ENCODE results near the gene ADAM22. TPM values are rescaled to one million over a fixed set of nuclear protein-coding genes. Genes with fewer than 3 reads are reported as not detected.

ADAM22 gene
- total RNA-seq, 1 donor from 2014 or later = 1.4 TPM

DNA sequence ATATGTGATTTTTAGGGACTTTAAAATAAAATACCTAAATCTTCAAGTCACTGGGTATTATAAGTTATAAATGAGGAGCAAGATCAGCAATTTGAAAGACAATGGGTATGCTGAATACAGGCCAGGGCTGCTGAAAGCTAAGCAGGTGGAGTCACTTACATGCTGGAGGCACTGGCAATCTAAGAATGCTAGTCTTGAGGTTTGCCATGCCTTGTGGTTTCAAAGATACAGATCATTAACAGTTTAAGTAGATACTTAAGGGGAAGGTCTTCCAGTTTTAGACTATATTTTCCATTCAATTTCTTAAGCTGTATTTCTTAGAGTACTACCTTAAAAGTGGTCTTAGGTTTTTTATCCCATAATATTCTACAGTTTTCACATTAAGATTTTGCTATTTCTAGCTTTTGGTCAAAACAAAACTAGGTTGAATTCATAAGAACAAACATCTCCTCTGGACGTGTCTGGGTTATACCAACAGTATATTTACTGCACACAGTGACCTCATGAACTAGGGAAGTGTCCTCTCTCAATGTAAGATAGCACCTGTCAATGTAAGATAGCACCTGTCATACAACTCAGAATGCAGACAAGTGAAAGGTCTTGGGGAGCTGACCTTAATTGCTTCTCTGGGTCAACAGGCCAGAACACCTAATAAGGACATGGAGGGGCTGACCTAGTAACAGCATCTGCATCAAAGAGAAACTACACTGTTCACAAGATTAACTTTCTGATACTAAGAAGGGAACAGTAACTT is 283.8 kb downstream of the ADAM22 start:
- H3K4me3 ChIP-seq (ENCODE audit: low read depth, low read length) = peak overlapping the region; percentile 83

DNA sequence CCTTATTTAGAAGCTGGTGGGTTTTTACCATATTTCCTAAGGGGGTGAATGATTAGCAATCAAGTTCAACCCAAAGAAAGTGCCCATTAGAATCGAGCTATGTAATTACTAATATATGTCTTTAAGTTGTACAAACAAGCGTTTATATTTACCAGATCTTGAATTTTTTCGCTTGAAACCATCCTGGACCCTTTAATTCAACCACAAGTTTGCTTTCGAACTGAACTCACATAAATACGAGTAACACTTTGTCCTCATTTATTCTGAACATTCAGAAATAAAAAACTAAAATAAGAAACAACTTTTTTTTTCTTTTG is 284.3 kb downstream of the ADAM22 start:
- peak overlapping the region; percentile 83 for H3K4me3 ChIP-seq (ENCODE audit: low read depth, low read length)
- H3K36me3 ChIP-seq (ENCODE audit: control insufficient read depth, insufficient read depth, low read length) = peaks cover 1% of the 10 kb centered on the region
- no peak for DNase-seq (ENCODE audit: low read depth)
- no peaks in the 10 kb centered on the region for H3K27me3 ChIP-seq (ENCODE audit: control insufficient read depth, insufficient read depth, low read length)
- TF ChIP-seq, protein P1, sequence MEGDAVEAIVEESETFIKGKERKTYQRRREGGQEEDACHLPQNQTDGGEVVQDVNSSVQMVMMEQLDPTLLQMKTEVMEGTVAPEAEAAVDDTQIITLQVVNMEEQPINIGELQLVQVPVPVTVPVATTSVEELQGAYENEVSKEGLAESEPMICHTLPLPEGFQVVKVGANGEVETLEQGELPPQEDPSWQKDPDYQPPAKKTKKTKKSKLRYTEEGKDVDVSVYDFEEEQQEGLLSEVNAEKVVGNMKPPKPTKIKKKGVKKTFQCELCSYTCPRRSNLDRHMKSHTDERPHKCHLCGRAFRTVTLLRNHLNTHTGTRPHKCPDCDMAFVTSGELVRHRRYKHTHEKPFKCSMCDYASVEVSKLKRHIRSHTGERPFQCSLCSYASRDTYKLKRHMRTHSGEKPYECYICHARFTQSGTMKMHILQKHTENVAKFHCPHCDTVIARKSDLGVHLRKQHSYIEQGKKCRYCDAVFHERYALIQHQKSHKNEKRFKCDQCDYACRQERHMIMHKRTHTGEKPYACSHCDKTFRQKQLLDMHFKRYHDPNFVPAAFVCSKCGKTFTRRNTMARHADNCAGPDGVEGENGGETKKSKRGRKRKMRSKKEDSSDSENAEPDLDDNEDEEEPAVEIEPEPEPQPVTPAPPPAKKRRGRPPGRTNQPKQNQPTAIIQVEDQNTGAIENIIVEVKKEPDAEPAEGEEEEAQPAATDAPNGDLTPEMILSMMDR (IDR thresholded peaks at IDR 0.05; ENCODE audit: insufficient read depth, low read length, poor library complexity, severe bottlenecking) = no peak

More for the DNA sequence above, 283.8 kb downstream of the ADAM22 start:
- Histone ChIP-seq H3K36me3 (ENCODE audit: control insufficient read depth, insufficient read depth, low read length) (peaks cover 1% of the 10 kb centered on the region), H3K27me3 (ENCODE audit: control insufficient read depth, insufficient read depth, low read length) (no peaks in the 10 kb centered on the region)
- TF ChIP-seq, protein P1 (IDR thresholded peaks at IDR 0.05; ENCODE audit: insufficient read depth, low read length, poor library complexity, severe bottlenecking) = no peak
- DNase-seq (ENCODE audit: low read depth) = no peak

DNA sequence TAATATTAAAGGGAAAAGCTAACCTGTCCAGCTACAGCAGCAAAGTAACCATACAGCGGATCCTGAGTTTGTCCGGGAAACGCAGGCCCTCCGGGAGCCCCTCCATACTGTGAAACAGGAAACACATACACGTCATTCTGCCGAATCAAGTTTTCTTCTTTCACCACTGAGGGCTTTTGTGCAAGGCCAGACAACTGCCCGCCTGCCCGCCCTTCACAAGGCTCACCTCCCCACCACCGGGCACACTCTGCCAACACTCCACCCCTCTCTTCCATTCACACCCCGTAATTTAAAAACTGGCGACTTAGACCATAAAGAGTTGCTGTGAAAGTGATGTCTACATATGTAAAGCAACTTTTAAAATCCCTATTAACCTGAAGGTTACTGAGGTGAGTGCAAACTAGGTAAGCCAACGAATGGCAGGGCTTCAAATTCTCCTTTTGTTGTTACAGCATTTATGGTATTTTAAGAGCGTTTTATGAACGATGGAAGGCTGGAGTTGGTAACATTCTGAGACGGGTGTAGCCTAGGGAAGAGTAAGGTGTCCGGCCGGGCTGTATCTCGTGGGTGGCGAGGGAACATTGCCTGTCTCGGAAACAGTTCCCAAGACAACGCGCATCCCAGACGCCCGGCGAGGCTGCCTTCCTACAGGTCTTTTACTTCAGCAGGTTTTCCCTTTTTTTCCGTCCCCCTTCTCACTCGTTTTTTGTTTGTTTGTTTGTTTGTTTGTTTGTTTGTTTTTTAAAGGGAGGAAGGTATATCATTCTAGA is 285.0 kb downstream of the ADAM22 start:
- Histone ChIP-seq H3K27me3 (ENCODE audit: control insufficient read depth, insufficient read depth, low read length) (no peaks in the 10 kb centered on the region), H3K36me3 (ENCODE audit: control insufficient read depth, insufficient read depth, low read length) (peaks cover 1% of the 10 kb centered on the region), H3K4me3 (ENCODE audit: low read depth, low read length) (peak overlapping the region; percentile 83)
- TF ChIP-seq, protein P1 (IDR thresholded peaks at IDR 0.05; ENCODE audit: insufficient read depth, low read length, poor library complexity, severe bottlenecking) = no peak
- DNase-seq (ENCODE audit: low read depth) = no peak

DNA sequence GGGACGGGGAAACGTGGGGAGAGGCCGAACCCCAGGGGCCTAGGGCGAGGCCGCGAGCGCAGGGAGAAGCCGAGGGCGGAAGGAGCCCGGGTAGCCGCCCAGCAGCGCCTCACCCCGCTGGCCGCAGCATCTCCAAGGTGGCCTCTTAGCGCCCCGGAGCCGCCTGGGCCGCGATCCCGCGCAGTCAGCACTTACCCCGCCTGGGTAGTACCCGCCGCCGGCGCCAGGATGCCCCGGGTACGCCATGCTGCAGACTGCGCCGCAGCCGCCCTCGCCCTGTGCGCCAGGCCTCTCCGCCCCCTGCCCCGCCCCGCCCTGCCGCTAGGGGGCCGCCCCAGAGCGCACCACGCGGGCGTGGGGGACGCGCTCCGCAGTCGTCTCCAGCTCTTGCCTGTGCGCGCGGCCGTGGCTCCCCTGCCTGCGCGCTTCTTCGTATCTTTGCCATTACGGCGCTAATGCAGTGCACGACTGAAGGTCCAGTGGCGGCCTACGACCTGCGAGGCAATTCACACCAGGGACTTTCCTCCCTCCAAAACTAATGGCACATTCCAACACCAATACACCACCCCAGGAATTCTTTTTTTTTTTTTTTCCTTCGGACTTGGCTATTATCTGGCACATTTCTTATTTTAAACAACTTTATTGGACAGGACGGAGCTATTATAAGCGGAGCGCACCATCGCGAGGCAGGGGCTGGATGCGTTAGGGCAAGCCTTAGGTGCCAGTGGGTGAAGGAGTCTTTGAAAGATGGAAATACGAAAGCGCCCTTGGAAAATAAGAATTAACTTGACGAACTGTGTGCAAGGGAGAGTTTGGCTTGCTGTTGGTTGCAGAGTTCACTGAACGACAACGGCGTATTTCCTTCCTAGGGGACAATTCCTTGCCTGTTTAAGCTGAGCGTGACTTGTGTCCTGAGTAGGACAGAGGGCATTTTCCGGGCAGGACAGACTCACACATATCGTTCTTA is 286.0 kb downstream of the ADAM22 start, which contains the start of gene SRI:
Gene SRI, minus strand, starts transcription at position 258 of the 967 bp plus-strand sequence. Its CDS starts 12 bp downstream, at position 246.
- TF ChIP-seq, protein P1 (IDR thresholded peaks at IDR 0.05; ENCODE audit: insufficient read depth, low read length, poor library complexity, severe bottlenecking) = peak; percentile 13
- H3K36me3 ChIP-seq (ENCODE audit: control insufficient read depth, insufficient read depth, low read length) = peaks cover 1% of the 10 kb centered on the region
- no peak for DNase-seq (ENCODE audit: low read depth)
- H3K4me3 ChIP-seq (ENCODE audit: low read depth, low read length) = peak within 1 kb of the TSS; percentile 83
- no peaks in the 10 kb centered on the region for H3K27me3 ChIP-seq (ENCODE audit: control insufficient read depth, insufficient read depth, low read length)

DNA sequence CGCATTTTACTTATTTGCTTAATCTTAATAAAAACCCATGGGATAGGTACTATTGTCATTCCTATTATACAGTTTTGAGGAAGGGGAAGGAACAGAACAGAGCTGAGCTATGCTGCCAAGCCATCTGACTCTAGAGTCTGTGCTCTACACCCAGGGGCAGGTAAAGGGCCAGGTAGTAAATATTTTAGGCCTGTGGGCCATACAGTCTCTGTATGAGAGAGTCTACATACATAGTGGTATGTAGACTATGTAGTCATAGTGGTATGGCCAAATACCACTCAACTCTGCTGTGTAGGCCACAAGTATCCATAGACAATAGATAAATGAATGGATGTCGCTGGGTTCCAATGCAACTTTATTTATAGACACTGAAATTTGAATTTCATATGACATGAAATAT is 289.2 kb downstream of the ADAM22 start:
- TF ChIP-seq, protein P1 (IDR thresholded peaks at IDR 0.05; ENCODE audit: insufficient read depth, low read length, poor library complexity, severe bottlenecking) = no peak
- H3K4me3 ChIP-seq (ENCODE audit: low read depth, low read length) = no peak overlapping the region
- no peak for DNase-seq (ENCODE audit: low read depth)
- H3K36me3 ChIP-seq (ENCODE audit: control insufficient read depth, insufficient read depth, low read length) = no peaks in the 10 kb centered on the region
- H3K27me3 ChIP-seq (ENCODE audit: control insufficient read depth, insufficient read depth, low read length) = no peaks in the 10 kb centered on the region

Measured in kidney epithelial cell (primary cell).